Measurements from ENCODE around the gene RAPGEF2. TPM values are rescaled to one million over a fixed set of nuclear protein-coding genes. Genes with fewer than 3 reads are reported as not detected.

Gene RAPGEF2
- total and polyA plus RNA-seq, 9 of the 15 experiments (the other 6 are each of a cell fraction or from before 2014, with no cell fraction given), result 3.1 to 32.6 (median 23.1) TPM

DNA sequence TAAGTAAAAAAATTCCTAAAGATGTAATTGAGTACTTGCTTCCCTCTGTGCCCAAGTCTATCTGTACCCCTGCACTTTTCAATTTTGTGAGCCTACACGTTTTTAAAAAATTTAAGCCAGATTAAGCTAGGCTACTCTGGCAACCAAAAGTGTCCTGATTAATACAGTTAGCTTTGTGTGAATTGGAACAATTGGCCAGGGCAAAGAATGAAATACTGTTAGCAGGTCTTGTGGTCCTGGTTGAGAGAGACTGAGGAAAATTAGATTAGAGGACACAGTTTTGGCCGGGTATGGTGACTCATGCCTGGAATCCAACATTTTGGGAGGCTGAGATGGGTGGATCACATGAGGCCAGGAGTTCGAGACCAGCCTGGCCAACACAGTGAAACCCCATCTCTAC, 293.3 kb downstream of the RAPGEF2 start:
- Histone ChIP-seq H3K9ac (ENCODE audit: insufficient read depth in 1 of 2, low read depth in 2 of 2, low read length in 2 of 2) (no peak overlapping the region), H3K4me2 (ENCODE audit: insufficient read depth, low read length) (no peak overlapping the region), H3K9me3 (replicated peaks; ENCODE audit: control insufficient read depth, insufficient read depth, low read depth, low read length) (no peaks in the 10 kb centered on the region), H2AFZ (ENCODE audit: low read depth, low read length) (no peak overlapping the region), H4K20me1 (replicated peaks; ENCODE audit: control insufficient read depth, insufficient read depth, low read length) (0 out of 2 replicates have a peak, but pooled peaks cover 3% of the 10 kb centered on the region), H3K27ac (ENCODE audit: extremely low read depth, low read depth, low read length) (no peak overlapping the region), H3K36me3 (ENCODE audit: control insufficient read depth, insufficient read depth, low read length) (no peaks in the 10 kb centered on the region), H3K27me3 (ENCODE audit: control insufficient read depth in 2 of 2, insufficient read depth in 2 of 2, low read length in 2 of 2) (peaks cover 2 to 7% of the 10 kb centered on the region in 2 experiments; a peak in 4 of 5 replicates), H3K9me1 (ENCODE audit: control insufficient read depth, insufficient read depth, low read length) (no peaks in the 10 kb centered on the region), H3K4me1 (replicated peaks in 1 of 2; ENCODE audit: control insufficient read depth in 2 of 2, insufficient read depth in 2 of 2, low read length in 2 of 2) (no peaks in the 10 kb centered on the region; a peak in 1 of 5 replicates), H3K4me3 (no peak overlapping the region), H3K79me2 (ENCODE audit: control insufficient read depth, insufficient read depth, low read length) (no peaks in the 10 kb centered on the region)
- WGBS (ENCODE audit: insufficient coverage, low coverage, missing lambda C conversion rate), result 11% methylated on average over 3 of the region's 3 CpGs
- in situ Hi-C loops (cut with MboI), result no loop called here
- intact Hi-C loops (cut with micrococcal nuclease), result loop anchor here (5.0 kb wide), 1 partner anchor 99 kb away; no protein-coding TSS in a partner anchor
- DNase-seq (ENCODE audit: extremely low read depth in 1 of 4, low spot score in 3 of 4) (no peak), ATAC-seq (no peak), FAIRE-seq (no peak)
- no peak for TF ChIP-seq MEF2A (IDR thresholded peaks at IDR 0.05; ENCODE audit: control insufficient read depth, low read depth, low read length)
- ChIA-PET POLR2A (no interaction called here), CTCF (ENCODE audit: low intra/inter-chr PET ratio) (no interaction called here)
- BruUV-seq (replicated peaks), result no TSS peak

DNA sequence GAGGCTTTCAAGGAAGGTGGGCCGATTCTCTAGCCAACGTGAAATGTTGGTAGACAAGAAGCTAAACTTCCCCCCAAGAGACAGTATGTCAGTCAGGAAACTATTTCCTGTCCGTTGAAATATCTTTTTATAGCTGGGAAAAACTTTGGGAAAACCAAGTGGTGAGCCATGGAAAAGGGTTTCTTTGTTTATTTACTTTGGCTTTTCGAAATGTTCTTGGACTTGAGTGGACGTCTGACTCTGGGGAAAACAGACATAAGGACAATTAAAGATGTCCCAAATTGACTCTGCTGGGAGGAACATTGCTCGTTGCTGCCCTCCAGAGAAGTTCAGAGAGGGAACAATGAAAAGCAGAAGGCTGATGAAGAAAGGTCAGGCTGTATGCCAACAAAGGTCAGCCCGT, 295.4 kb downstream of the RAPGEF2 start:
- no peaks in the 10 kb centered on the region for H3K9me3 ChIP-seq (replicated peaks; ENCODE audit: control insufficient read depth, insufficient read depth, low read depth, low read length)
- 6% methylated on average over 7 of the region's 7 CpGs for WGBS (ENCODE audit: insufficient coverage, low coverage, missing lambda C conversion rate)
- intact Hi-C loops (cut with micrococcal nuclease), result loop anchor here (5.0 kb wide), 1 partner anchor 101 kb away; no protein-coding TSS in a partner anchor
- no peak overlapping the region for H3K4me2 ChIP-seq (ENCODE audit: insufficient read depth, low read length)
- ATAC-seq (no peak; the same call in 2 of the 3 replicates), DNase-seq (ENCODE audit: extremely low read depth in 1 of 4, low spot score in 3 of 4) (no peak), FAIRE-seq (no peak)
- in situ Hi-C loops (cut with MboI), result no loop called here
- TF ChIP-seq, protein P1, sequence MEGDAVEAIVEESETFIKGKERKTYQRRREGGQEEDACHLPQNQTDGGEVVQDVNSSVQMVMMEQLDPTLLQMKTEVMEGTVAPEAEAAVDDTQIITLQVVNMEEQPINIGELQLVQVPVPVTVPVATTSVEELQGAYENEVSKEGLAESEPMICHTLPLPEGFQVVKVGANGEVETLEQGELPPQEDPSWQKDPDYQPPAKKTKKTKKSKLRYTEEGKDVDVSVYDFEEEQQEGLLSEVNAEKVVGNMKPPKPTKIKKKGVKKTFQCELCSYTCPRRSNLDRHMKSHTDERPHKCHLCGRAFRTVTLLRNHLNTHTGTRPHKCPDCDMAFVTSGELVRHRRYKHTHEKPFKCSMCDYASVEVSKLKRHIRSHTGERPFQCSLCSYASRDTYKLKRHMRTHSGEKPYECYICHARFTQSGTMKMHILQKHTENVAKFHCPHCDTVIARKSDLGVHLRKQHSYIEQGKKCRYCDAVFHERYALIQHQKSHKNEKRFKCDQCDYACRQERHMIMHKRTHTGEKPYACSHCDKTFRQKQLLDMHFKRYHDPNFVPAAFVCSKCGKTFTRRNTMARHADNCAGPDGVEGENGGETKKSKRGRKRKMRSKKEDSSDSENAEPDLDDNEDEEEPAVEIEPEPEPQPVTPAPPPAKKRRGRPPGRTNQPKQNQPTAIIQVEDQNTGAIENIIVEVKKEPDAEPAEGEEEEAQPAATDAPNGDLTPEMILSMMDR (IDR thresholded peaks at IDR 0.05 in 2 of 3, conservative IDR thresholded peaks at IDR 0.05 in 1 of 3; ENCODE audit: insufficient read depth in 2 of 3, low read depth in 1 of 3, low read length in 3 of 3), result peak in 1 of 3 experiments; percentile 6; a peak in 1 of 6 replicates
- TF ChIP-seq FOXJ2 (tag; IDR thresholded peaks at IDR 0.05), result no peak
- POLR2A ChIA-PET, result no interaction called here
- 0 out of 2 replicates have a peak, but pooled peaks cover 3% of the 10 kb centered on the region for H4K20me1 ChIP-seq (replicated peaks; ENCODE audit: control insufficient read depth, insufficient read depth, low read length)
- no peak overlapping the region for H3K27ac ChIP-seq (ENCODE audit: extremely low read depth, low read depth, low read length)
- H2AFZ ChIP-seq (ENCODE audit: low read depth, low read length), result no peak overlapping the region
- CTCF ChIA-PET (ENCODE audit: low intra/inter-chr PET ratio), result no interaction called here
- H3K36me3 ChIP-seq (ENCODE audit: control insufficient read depth, insufficient read depth, low read length), result no peaks in the 10 kb centered on the region
- H3K79me2 ChIP-seq (ENCODE audit: control insufficient read depth, insufficient read depth, low read length), result no peaks in the 10 kb centered on the region
- BruUV-seq (replicated peaks), result no TSS peak
- no peaks in the 10 kb centered on the region for H3K9me1 ChIP-seq (ENCODE audit: control insufficient read depth, insufficient read depth, low read length)
- no peak overlapping the region for H3K9ac ChIP-seq (ENCODE audit: insufficient read depth in 1 of 2, low read depth in 2 of 2, low read length in 2 of 2)
- H3K27me3 ChIP-seq (ENCODE audit: control insufficient read depth in 2 of 2, insufficient read depth in 2 of 2, low read length in 2 of 2), result peaks cover 6 to 18% of the 10 kb centered on the region in 2 experiments; a peak in 4 of 5 replicates
- no peaks in the 10 kb centered on the region; a peak in 1 of 5 replicates for H3K4me1 ChIP-seq (replicated peaks in 1 of 2; ENCODE audit: control insufficient read depth in 2 of 2, insufficient read depth in 2 of 2, low read length in 2 of 2)
- no peak overlapping the region for H3K4me3 ChIP-seq
